Measurements from ENCODE around the gene ATF6B.

DNA sequence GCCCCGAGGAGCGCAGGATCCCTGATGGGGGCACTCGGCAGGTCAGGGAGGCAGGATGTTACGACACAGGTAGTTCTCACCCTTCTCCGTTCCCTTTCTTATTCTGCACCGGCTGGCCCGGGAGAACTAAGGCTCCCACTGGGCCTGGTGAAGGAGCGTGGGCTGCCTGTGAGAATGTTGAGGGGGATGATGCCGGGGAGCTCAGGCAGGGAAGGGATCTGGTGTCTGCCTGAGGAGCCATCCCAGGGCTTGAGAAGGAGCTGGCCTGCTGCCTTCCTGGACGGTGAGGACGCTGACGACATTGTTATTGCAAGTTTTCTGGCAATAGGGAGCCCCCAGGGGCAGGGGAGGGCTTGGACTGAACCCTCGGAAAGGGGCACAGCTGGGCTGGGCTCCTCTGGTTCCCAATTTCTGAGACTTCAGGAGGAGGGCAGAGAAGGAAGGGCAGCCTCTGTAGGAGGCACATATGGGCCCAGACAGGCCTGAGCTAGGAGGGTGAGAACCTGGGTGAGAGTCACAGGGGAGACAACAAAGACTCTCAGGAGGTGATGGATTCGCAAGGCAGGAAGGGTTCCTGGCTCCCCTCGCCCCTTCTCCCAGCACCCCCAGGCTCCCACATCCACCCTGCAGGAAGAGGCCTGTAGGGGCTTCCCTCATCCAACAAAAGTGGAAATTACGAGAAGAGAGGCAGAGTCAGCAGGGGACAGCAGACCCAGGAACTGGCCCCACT lies 57.1 kb downstream of the ATF6B start:
- no peak for TF ChIP-seq POLR2A (IDR thresholded peaks at IDR 0.05)
- TF ChIP-seq, protein P1, sequence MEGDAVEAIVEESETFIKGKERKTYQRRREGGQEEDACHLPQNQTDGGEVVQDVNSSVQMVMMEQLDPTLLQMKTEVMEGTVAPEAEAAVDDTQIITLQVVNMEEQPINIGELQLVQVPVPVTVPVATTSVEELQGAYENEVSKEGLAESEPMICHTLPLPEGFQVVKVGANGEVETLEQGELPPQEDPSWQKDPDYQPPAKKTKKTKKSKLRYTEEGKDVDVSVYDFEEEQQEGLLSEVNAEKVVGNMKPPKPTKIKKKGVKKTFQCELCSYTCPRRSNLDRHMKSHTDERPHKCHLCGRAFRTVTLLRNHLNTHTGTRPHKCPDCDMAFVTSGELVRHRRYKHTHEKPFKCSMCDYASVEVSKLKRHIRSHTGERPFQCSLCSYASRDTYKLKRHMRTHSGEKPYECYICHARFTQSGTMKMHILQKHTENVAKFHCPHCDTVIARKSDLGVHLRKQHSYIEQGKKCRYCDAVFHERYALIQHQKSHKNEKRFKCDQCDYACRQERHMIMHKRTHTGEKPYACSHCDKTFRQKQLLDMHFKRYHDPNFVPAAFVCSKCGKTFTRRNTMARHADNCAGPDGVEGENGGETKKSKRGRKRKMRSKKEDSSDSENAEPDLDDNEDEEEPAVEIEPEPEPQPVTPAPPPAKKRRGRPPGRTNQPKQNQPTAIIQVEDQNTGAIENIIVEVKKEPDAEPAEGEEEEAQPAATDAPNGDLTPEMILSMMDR (IDR thresholded peaks at IDR 0.05) = no peak
